ENCODE measurements around the gene PLEKHO1.

GRCh38 chr1:150150133-150151021 lies 661 bp downstream of the PLEKHO1 start:
- no peak for TF ChIP-seq POLR2AphosphoS5 (IDR thresholded peaks at IDR 0.05)
- no peak for TF ChIP-seq CTCF (IDR thresholded peaks at IDR 0.05; ENCODE audit: poor library complexity, severe bottlenecking)
